ENCODE data around the gene WWOX. TPM values are rescaled to one million over a fixed set of nuclear protein-coding genes. Genes with fewer than 3 reads are reported as not detected.

The WWOX gene
- total RNA-seq, 3 donors from 2014 or later (not counting 1 experiment from before 2014, with no cell fraction given) = 21.0 to 29.8 (median 27.0) TPM

DNA sequence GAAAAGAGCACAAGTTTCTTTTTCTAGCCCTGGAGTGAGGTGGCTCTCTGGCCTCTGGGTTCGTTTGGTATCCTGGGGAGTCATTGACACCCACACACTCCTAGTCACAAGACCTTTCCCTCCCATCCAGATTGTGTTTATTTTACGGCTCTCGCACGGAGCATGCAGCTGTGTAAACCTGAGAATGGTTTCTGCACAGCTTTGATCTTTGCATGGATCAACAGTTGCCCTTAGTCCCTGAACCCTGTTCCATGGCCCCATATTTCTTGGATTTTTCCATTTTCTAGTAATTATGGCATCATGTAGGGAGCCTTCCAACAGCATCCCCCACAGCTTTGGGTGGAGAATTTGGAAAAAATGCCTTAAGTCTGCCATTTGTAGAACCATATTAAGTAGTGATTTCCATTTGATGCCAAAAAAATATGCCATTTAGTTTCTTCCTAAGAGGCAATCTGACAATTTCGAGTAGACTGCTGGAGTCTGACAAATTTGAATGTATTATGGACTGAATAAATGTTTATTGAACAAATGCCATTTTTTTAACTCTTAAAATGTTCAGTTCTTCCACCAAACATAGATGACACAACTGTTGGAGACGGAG, 197.7 kb downstream of the WWOX start:
- TF ChIP-seq, protein P1, sequence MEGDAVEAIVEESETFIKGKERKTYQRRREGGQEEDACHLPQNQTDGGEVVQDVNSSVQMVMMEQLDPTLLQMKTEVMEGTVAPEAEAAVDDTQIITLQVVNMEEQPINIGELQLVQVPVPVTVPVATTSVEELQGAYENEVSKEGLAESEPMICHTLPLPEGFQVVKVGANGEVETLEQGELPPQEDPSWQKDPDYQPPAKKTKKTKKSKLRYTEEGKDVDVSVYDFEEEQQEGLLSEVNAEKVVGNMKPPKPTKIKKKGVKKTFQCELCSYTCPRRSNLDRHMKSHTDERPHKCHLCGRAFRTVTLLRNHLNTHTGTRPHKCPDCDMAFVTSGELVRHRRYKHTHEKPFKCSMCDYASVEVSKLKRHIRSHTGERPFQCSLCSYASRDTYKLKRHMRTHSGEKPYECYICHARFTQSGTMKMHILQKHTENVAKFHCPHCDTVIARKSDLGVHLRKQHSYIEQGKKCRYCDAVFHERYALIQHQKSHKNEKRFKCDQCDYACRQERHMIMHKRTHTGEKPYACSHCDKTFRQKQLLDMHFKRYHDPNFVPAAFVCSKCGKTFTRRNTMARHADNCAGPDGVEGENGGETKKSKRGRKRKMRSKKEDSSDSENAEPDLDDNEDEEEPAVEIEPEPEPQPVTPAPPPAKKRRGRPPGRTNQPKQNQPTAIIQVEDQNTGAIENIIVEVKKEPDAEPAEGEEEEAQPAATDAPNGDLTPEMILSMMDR (IDR thresholded peaks at IDR 0.05) = no peak
- Histone ChIP-seq H3K4me3 (ENCODE audit: low read length) (no peak overlapping the region), H3K27ac (ENCODE audit: low read length) (no peak overlapping the region), H3K27me3 (ENCODE audit: control insufficient read depth, insufficient read depth, low read length) (no peaks in the 10 kb centered on the region), H3K4me1 (ENCODE audit: control insufficient read depth, insufficient read depth, low read length) (no peaks in the 10 kb centered on the region), H3K36me3 (ENCODE audit: control insufficient read depth, insufficient read depth, low read length) (no peaks in the 10 kb centered on the region), H3K9me3 (ENCODE audit: control insufficient read depth, insufficient read depth, low read length) (no peaks in the 10 kb centered on the region)
- H3K4me3 Mint-ChIP-seq = no peak overlapping the region
- DNase-seq (no peak), ATAC-seq (no peak)
- intact Hi-C loops (cut with micrococcal nuclease) = no loop called here
- H3K4me1 Mint-ChIP-seq = no peaks in the 10 kb centered on the region
- H3K27me3 Mint-ChIP-seq (ENCODE audit: low read depth in 2 of 2) = no peaks in the 10 kb centered on the region
- H3K27ac Mint-ChIP-seq = no peak overlapping the region
- no peaks in the 10 kb centered on the region for H3K36me3 Mint-ChIP-seq
- H3K9me3 Mint-ChIP-seq = no peaks in the 10 kb centered on the region
- WGBS (ENCODE audit: insufficient coverage) = 79% methylated on average over 6 of the region's 6 CpGs

DNA sequence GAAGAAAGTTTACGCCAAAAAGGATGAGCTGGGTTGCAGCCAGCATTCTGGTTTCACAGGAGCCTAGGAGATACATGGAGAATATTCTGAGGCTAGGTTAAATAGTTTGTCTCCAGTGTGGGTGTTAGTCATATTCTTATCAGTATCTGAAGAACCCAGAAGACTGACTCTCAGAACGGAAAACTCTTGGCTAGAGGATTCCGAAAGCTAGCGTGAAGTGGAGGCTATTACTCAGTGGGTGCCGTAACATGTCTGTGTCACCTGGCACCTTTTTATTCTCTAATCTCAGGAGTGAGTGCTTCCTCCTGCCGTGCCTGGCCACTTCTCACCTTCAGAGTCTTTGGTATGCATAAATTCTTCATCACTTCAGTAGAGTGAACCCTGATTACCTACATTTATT, 199.5 kb downstream of the WWOX start:
- Histone ChIP-seq H3K9me3 (ENCODE audit: control insufficient read depth, insufficient read depth, low read length) (no peaks in the 10 kb centered on the region), H3K4me3 (ENCODE audit: low read length) (no peak overlapping the region), H3K4me1 (ENCODE audit: control insufficient read depth, insufficient read depth, low read length) (no peaks in the 10 kb centered on the region), H3K27me3 (ENCODE audit: control insufficient read depth, insufficient read depth, low read length) (no peaks in the 10 kb centered on the region), H3K27ac (ENCODE audit: low read length) (no peak overlapping the region), H3K36me3 (ENCODE audit: control insufficient read depth, insufficient read depth, low read length) (no peaks in the 10 kb centered on the region)
- intact Hi-C loops (cut with micrococcal nuclease) = no loop called here
- H3K27ac Mint-ChIP-seq = no peak overlapping the region
- H3K36me3 Mint-ChIP-seq = no peaks in the 10 kb centered on the region
- H3K9me3 Mint-ChIP-seq = no peaks in the 10 kb centered on the region
- 97% methylated on average over 6 of the region's 6 CpGs for WGBS (ENCODE audit: insufficient coverage)
- no peak overlapping the region for H3K4me3 Mint-ChIP-seq
- TF ChIP-seq, protein P1 (IDR thresholded peaks at IDR 0.05) = no peak
- no peak for DNase-seq
- H3K27me3 Mint-ChIP-seq (ENCODE audit: low read depth in 2 of 2) = no peaks in the 10 kb centered on the region
- ATAC-seq = no peak
- no peaks in the 10 kb centered on the region for H3K4me1 Mint-ChIP-seq

DNA sequence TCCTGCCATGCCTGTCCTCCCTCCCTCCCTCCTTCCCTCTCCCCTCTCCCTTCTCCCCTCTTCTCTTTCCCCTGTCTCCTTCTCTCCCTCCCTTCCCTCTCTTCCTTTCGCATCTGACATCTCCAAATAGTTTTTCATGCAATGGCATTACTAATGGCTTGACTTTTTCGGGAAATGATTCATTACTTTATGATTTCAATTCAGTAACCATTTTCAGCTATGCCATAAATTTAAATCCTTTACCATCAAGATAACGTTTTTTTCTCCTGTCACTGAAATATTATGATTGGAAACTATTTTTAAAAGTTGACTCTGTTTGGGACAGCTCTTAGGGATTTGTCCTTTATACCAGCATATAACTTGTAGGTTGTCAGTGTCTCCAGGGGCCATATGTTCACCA, 201.0 kb downstream of the WWOX start:
- Histone ChIP-seq H3K36me3 (ENCODE audit: control insufficient read depth, insufficient read depth, low read length) (no peaks in the 10 kb centered on the region), H3K27ac (ENCODE audit: low read length) (no peak overlapping the region), H3K4me3 (ENCODE audit: low read length) (no peak overlapping the region), H3K27me3 (ENCODE audit: control insufficient read depth, insufficient read depth, low read length) (no peaks in the 10 kb centered on the region), H3K9me3 (ENCODE audit: control insufficient read depth, insufficient read depth, low read length) (no peaks in the 10 kb centered on the region), H3K4me1 (ENCODE audit: control insufficient read depth, insufficient read depth, low read length) (no peaks in the 10 kb centered on the region)
- Mint-ChIP-seq H3K27me3 (ENCODE audit: low read depth in 2 of 2) (no peaks in the 10 kb centered on the region), H3K4me3 (no peak overlapping the region), H3K36me3 (no peaks in the 10 kb centered on the region), H3K27ac (no peak overlapping the region), H3K9me3 (no peaks in the 10 kb centered on the region), H3K4me1 (no peaks in the 10 kb centered on the region)
- 94% methylated on average over 2 of the region's 3 CpGs for WGBS (ENCODE audit: insufficient coverage)
- ATAC-seq (no peak), DNase-seq (no peak)
- intact Hi-C loops (cut with micrococcal nuclease) = no loop called here
- TF ChIP-seq, protein P1 (IDR thresholded peaks at IDR 0.05) = no peak

DNA sequence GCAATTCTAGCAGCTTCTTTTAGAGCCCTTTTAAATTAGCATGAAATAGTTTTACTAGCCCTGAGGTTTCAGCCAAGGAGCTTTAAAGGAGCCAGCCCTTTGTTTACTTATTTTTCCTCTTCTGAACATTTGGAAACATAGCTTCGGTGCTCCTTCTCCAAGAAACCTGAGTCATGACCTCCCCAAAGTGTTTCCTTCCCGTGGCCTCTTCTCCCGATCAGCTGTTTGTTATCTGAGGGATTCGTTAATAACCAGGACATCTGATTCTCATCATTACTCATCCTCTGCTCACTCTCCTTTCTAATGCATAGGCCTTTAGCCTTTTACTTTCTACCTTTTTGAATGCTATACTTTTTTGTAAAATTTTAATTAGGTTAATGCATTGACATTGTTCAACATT, 204.5 kb downstream of the WWOX start:
- Mint-ChIP-seq H3K36me3 (no peaks in the 10 kb centered on the region), H3K27me3 (ENCODE audit: low read depth in 2 of 2) (peaks cover 11% of the 10 kb centered on the region in 2 donors), H3K27ac (no peak overlapping the region), H3K4me3 (no peak overlapping the region), H3K4me1 (peaks cover 8 to 11% of the 10 kb centered on the region in 2 donors), H3K9me3 (no peaks in the 10 kb centered on the region)
- ATAC-seq (no peak), DNase-seq (no peak)
- intact Hi-C loops (cut with micrococcal nuclease) = no loop called here
- Histone ChIP-seq H3K27me3 (ENCODE audit: control insufficient read depth, insufficient read depth, low read length) (no peaks in the 10 kb centered on the region), H3K4me1 (ENCODE audit: control insufficient read depth, insufficient read depth, low read length) (no peaks in the 10 kb centered on the region), H3K4me3 (ENCODE audit: low read length) (no peak overlapping the region), H3K27ac (ENCODE audit: low read length) (no peak overlapping the region), H3K9me3 (ENCODE audit: control insufficient read depth, insufficient read depth, low read length) (no peaks in the 10 kb centered on the region), H3K36me3 (ENCODE audit: control insufficient read depth, insufficient read depth, low read length) (no peaks in the 10 kb centered on the region)
- TF ChIP-seq, protein P1 (IDR thresholded peaks at IDR 0.05) = no peak
- 87% methylated on average over 4 of the region's 4 CpGs for WGBS (ENCODE audit: insufficient coverage)

Data from natural killer cell (primary cell).